Measurements from ENCODE around the gene FUT8.

DNA sequence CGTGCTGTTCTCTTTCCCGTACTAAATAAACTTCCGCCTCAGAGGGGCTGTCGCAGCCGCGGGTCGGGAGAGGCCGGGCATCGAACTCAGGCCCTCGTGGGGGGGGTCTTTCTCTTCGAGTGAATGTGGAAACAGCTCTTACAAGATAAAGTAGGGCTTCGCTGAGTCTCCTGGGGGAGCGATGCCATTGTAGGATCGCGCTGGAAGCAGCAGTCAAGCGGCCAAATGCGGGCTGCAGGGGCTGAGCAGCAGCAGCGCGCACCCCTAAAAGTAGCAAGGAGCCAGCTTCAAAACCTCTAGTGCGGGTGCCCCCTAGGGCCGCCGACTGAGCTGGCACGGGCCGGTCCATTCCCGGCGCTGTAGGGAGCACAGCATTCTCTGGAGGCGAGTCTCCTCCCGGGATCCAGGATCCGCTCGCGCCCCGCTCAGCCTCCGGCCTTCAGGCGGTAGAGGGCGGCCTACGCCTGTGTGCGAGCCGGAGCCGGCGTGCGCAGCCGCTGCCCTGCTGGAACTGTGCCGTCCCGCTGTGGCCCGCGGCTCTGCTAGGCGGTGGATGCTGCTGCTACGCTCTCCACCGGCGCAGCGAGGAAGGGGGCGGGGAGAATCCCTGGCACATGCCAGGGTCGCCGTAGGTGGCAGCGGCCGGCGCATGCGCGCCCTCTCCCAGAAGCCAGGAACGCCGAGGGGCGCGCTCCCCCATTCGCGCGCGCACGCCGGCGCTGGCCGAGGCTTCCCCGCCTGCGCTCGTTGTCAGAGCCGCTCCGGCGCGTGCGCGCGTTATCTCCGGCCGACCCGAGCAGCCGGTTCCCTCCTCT, at the start of gene FUT8:
- TF ChIP-seq ZNF274 (IDR thresholded peaks at IDR 0.05; ENCODE audit: low read depth, low read length) (no peak), SUZ12 (IDR thresholded peaks at IDR 0.05; ENCODE audit: extremely low read depth, insufficient read depth, insufficient read length) (no peak), YY1 (IDR thresholded peaks at IDR 0.05; ENCODE audit: insufficient read depth, insufficient read length) (no peak)
